T-helper 1 cell (primary cell): ENCODE data around the gene KCNB1.

ENCODE experiments used
- DNase-seq, 5 donors: peaks; one replicate each; pipeline ENCODE4 v3.0.0-alpha.2; 2012 to 2020

Gene KCNB1

GRCh38 chr20:49468412-49468811, 14.1 kb downstream of the KCNB1 start:
- DNase-seq, result no peak

DNA sequence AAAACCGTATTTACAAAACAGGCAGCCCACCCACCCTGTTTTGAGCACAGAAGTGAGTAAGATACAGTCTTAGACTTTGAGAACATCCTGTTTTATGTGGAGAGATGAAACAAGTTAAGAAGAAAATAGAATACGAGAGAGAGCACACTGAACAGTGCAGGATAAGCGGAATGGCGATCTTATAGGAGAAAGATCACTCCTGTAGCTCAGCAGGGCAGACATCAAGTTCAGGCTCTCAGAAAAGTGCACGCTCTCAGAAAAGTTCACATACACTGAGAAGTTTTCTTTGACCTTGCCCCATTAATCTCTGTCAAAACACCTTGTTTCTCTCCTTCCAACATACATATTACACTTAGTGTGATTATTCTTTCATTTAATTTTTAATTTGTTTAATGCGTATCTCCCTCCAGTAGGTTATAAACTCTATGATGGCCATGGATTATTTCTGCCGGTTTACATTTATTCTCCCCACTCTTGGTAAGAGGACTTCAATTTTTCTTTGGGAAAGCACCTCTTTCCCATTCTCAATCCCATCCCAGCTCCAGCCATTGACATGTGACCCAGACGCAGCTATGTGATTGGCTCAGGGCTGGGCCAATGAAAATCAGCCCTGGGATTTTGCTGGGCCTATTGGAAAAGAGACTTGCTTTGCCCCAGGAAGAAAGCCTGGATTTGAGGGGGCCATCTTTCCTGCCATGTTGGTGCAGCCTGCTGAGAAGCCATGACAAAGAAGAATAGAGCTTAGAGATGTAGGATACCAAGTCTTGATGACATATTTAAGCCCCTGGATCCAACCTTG, 16.2 kb downstream of the KCNB1 start:
- no peak for DNase-seq

DNA sequence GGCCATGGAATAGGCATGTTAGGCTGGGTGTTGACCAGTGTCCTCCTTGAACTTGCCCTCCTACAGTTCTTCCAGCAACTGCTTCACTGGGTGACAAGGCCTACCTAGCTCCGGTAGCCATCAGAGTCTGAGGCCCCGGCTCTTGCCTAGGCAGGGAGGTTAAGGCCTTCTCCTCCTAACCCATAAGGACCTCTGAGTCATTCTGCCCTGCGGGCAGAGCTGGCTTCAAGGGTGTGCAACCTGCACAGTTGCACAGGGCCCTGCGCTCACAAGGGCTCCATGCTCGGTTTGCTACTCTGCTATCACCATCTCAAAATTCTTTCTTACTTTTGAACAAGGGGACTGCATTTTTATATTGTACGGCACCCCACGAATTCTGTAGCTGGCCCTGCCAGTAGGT, 17.9 kb downstream of the KCNB1 start:
- no peak for DNase-seq

DNA sequence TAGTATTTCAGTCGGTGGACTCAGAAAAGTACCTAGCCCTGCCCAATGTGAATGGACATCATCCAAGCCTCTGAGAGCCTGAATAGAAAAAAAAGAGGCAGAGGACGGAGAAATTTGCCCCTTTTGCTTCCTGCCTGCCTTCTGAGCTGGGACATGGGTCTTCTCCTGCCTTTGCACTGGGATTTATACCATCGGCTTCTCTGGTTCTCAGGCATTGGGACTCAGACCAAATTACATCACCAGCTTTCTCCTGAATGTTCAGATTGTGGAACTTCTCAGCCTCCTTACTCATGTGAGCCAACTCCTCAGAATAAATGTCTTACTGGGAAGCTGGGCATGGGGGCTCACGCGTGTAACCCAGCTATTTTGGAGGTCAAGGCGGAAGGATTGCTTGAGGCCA, 19.8 kb downstream of the KCNB1 start:
- no peak for DNase-seq

DNA sequence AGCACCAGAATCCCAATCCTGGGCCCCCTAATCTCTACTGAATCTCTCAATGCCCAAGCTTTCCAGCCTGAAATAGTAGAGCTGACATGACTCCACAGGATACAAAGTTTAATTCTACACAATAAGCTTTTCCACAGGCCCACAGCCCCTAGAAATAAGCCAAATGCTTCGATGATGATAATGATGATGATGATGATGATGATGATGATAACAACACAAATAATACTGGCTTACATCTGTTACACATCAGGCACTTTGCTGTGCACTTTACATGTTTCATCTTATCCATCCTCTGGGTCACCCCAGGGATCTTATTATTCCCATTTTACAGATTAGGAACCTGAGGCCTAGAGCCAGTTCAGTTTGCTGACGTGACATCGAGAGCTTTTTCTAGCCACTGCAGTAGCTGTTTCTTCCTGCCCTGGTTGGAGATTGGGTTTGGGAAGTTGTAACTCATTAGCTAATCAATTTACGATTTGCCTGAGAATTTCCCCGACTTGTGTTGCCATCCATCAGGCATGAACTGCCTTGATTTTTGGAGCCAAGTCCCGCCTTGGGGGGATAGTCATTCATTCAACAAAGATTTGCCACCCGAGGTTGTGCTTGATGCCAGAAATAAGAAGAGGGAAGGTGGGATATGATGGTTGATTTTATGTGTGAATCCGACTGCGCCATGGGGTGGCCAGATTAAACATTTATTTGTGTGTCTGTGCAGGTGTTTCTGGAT, 20.4 kb downstream of the KCNB1 start:
- no peak for DNase-seq

GRCh38 chr20:49460916-49461315, 21.6 kb downstream of the KCNB1 start:
- DNase-seq, result no peak

DNA sequence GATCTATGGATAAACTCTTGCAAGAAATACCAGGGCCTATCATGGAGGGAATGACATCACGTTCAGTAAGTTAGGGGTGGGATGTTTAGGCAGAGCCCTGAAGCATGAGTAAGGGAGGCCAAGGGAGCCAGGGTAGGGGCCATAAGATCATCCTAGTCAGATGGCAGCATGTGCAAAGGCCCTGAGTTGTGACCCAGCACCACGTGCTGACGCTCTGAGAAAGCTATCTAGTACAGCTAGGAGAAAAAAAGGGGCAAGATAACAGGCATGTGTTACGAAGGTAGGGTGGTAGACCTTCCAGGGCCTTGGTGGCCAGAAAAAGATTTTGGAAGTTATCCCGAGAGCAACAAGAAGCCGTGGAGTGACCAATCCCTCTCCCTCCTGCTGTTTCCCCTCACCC, 22.3 kb downstream of the KCNB1 start:
- DNase-seq, result no peak

DNA sequence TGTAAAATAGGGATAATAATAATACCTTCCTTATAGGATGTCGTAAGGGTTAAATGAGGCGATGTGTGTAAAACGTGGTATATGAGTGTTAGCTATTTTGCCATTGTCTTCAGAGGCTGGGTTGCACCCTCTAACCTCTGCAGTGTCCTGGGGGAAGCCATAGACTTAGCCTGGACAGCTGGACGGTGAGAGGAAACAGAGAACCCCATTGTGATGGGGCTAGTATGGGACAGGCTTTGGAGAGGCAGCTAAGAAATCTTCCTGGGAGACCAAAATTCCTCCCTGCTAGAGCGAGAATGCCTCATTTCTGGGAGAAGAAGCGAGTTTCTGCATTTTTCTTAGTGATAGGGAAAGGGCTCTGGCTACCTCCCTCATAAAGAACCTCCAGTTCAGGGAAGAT, 22.8 kb downstream of the KCNB1 start:
- DNase-seq, result no peak

DNA sequence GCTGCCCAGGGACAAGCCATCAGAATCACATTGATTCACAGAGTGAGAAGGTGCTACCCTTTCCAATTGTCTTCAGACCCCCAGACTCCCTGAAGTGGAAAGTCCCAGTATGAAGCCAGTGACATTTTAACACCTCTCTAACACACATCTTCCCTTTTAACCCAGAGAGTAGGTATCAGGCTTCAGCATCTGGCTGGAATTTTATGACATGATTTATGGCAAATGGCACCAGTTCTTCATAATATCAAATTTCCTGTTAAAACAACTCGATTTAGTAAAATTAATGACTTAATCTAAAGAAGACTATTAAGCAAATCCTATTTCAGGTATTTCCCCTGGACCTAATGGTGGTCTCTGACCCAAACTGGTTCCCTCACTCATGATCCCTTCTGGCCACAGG, 25.0 kb downstream of the KCNB1 start:
- no peak for DNase-seq

DNA sequence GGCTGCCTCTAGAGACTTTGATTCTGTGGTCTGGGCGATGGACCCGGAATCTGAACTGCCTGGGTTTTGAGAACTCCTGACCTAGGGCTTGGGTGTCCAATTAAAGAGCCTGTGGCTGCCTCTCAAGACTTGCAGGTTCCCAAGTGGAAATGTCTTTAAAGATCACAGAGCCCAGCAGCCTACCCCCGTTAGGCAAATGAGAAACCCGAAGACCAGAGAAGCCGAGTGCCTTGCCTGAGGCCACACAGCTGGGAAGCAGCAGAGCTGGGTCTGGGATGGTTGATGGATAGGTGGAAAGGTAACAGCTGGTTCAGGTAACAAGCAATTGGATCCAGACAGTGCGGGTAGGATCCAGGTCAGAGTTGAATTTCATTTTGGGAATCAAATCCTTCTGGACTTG, 25.8 kb downstream of the KCNB1 start:
- DNase-seq, result no peak

DNA sequence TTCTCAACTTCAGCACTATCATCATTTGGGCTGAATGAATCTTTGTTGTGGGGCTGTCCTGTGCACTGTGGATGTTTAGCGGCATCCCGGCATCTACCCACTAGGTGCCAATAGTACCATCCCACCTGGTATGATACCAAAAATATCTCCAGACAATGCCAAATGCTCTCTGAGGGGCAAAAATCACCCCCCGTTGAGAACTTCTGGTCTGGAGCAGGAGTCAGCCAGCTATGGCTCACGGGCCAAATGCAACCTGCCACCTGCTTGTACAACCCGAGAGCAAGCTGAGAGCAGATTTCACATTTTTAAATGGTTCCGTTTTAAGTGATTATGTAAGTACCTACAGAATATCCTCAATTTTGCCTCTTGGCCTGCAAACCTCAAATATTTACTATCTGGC, 26.8 kb downstream of the KCNB1 start:
- no peak for DNase-seq

DNA sequence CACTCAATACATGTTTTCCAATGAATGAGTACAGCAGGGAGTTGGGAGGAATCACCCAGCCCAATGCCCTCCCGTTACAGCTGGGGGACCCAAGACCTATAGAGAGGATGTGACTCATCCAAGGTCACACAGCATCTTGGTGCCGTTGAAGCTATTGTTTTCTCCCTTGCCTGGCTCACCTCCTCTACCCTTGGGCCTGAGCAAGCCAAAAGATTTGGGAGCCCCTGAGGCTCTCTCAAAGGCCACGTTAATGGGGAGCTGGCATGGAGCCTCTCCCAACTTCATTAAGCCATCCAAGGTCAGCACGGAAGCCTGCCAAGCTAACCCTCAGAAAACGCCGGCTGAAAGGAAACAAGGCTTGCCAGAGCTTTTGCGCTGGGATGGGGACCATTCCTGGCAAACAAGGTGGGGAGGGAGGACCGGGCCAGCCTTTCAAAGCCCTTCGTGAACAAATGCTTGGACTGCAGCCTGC, 30.4 kb downstream of the KCNB1 start:
- DNase-seq, result no peak

GRCh38 chr20:49450281-49450721, 32.2 kb downstream of the KCNB1 start:
- no peak for DNase-seq

DNA sequence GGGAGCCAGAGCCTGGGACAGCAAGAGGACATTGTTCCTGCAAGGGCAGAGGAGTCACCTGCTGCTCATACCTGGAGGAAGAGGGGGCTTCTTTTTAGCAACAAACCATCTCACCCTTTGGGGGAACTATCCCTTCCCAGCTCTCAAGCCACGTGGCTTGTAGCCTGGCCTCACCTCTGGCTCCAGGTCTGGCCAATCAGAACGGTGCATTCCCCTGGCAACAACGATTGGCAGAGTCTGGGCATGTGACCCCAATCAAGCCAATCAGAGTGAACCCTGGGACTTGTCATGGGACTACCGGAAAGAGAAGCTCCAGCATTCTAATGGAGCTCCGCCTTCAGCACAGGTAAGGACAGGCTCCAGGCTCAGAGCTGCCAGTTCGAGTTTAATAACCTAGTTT, 33.6 kb downstream of the KCNB1 start:
- no peak for DNase-seq

GRCh38 chr20:49447946-49448809, 34.3 kb downstream of the KCNB1 start:
- no peak for DNase-seq

GRCh38 chr20:49447364-49447763, 35.1 kb downstream of the KCNB1 start:
- DNase-seq, result no peak

GRCh38 chr20:49446808-49447207, 35.7 kb downstream of the KCNB1 start:
- DNase-seq, result no peak

DNA sequence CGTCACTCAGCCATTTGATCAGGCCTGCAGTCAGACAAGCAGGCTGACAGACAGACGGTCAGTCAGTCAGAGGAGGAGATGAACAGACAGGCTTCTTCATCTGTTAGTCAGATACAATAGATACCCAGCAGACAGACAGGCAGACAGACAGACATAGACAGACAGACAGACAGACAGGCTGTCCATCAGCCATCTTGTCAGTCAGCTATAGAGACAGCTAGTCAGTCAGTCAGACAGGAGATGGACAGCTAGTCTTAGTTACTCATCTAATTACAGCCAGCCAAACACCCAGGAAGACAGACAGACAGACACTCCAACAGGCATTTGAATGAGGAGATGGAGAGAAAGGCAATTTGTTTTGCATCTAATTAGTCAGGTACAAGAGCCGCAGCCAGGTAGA, 36.4 kb downstream of the KCNB1 start:
- no peak for DNase-seq

- DNase-seq, result no peak
Measured at GRCh38 chr20:49445176-49445575, 37.3 kb downstream of the KCNB1 start.

DNA sequence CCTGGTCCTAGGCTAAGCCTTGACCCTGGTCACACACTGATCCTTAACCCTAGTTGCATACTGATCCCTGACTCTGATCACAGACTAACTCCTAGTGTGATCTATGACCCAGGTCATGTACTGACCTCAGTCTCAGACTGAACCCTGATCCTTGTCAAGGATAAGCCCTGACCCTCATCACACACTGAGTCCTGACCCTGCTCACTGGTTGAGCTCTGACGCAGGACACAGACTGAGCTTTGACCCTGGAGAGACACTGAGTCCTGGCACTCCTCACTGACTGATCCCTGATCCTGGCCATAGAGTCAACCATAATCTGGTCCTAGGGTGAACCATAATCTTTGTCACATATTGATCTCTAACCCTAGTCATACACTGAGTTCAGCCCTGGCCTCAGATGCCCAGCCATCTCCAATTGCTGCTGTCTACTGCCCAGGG, 37.9 kb downstream of the KCNB1 start:
- DNase-seq, result no peak

GRCh38 chr20:49437057-49437456, 45.4 kb downstream of the KCNB1 start:
- no peak for DNase-seq

DNA sequence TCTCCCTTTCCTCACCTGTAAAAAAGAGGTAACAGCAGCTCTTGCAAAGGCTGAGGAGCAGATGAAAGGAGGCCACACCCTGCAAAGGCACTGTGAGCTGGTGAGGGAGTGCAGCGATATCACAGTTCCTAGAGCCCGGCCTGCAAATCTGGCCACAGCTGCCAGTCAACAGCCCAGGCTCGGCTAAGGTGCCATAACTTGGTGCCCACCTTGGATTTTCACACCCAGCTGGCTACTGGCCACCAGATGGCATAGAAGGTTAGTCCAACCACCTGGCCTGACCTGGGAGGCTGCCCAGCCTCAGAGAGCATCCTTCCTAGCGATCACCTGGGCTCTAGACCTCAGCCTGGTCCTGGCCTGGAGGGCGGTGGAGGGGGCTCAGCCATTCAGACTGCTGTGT, 46.8 kb downstream of the KCNB1 start:
- DNase-seq, result no peak

- no peak for DNase-seq
Measured at GRCh38 chr20:49433333-49433732, 49.1 kb downstream of the KCNB1 start.
